Measurements from ENCODE around the gene KHNYN. TPM values are rescaled to one million over a fixed set of nuclear protein-coding genes. Genes with fewer than 3 reads are reported as not detected.

Gene KHNYN
- polyA plus RNA-seq, 3 donors = 41.0 to 42.4 (median 41.1) TPM

DNA sequence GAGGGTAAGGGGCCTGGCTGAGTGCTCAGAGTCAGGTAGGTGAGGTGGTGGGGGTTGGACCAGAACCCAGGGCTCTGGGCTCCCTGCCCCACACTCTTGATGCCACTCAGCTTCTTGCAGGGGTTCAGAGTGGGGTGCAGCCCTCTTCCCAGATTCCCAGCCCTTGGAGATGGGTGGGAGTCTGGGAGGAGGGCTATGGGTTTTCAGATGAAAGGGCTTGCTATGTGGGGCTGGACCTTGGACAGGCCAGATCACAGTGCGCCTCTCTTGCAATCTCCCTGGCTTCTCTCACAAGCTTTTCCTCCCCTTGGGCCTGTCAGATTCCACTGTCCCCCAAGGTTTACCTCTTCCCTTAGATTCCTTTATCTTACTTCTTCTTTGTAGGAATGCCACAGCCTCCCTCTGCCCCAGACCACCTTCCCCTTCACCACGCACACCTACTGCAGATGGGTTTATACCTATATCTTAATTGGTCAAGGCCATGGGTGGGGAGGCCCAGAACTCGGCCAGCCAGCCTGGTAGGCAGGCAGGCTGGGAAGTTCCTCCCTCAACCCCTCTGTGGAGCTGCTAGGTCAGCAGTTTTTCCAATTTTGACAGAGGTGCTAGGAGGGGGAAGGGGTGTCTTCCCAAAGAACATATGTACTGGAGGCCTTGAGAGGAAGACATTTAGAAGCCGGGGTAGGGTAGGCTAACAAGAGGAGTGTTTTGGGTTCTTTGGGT, 29.6 kb upstream of the KHNYN start:
- no peak for DNase-seq (ENCODE audit: low read depth in 3 of 3, low spot score in 2 of 3)

DNA sequence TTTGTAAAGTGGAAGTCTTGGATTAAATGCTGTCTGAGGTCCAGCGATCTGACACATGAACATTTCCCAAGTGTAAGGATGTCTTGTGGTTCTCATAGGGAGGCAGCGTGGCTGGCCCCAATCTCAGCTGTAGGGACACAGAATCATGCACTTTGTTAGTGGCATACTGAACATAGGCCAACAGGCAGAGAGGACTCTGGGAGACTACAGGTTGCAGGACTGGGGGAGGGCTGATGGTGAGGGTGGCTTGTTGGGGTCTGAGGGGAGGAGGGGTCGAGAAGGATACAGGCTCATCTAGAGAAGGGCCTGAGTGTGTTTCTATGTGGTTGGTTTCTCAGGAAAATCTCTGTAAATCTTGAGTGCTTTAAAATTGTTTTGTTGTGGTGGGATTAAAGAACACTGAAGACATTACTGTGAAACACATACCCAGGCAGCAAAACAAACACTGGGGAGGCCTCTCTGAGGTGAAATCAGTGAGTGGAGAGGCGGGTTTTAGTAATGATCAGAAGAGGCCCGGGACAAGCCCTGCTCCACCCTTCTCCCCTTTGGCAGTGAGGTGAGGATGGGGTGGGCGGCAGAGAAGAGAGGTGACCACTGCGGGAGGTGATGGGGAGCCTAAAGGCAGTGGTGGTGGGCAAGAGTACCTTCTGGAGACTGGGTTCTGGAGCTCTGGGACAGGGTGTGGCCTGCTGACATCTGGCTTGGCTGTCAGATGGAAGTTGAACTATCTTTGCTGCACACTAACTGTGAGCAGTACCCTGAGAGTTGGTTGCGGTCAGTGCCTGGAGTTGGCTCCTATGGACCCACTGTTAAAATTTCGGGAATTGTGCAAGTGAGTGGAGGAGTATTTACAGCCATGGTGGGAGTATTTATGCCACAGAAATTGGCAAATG, 27.7 kb upstream of the KHNYN start:
- DNase-seq (ENCODE audit: low read depth in 3 of 3, low spot score in 2 of 3) = no peak

DNA sequence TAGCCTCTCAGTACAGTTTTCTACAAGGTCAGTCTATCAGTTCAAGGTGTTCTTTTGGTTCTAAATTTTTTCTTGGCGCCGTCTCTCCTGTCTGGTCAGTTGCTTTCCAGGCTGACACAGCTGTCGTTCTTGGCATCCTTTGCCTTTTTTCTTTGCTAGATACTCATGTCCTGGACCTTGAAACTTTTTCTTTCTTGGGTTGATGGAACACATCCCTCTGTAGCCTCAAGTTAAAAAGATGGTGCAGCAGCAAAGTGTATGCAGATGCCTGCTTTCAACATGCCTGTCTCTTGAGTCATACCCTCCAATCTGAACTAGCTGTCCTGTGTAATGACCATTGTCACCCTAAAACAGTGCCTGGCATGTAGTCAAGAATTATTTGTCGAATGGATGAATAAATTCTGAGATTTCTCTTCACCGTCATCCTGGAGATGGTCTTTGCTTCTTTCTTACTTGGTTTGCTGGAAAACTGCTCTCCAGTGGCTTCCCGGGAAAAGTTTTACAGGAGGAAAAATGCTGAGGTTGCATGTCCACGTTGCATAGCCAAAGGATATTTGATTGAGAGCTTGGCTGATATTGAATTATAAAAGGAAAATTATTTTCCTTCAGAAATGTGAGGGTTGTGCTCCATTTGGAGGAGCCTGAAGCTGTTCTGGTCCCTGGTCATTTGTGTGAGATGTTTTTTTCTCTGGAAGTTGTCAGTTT, 26.3 kb upstream of the KHNYN start:
- DNase-seq (ENCODE audit: low read depth in 3 of 3, low spot score in 2 of 3) = no peak

DNA sequence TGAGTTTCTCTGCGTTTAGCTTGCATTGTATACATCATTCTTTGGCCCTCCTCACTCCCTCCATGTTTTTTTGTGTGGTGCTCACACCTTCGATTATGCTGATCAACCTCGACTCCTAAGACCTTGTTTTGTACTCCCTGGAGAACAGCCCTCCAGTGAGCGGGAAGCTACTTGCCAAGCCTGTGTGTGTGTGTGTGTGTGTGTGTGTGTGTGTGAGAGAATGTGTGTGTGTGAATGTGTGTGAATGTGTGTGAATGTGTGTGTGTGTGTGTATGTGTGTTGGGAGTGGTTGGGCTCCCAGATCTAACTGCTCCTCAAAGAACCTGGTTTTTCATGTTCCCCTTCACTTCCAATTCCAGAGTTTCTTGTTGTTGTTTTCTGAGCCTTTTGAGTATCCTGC, 24.9 kb upstream of the KHNYN start:
- no peak for DNase-seq (ENCODE audit: low read depth in 3 of 3, low spot score in 2 of 3)

DNA sequence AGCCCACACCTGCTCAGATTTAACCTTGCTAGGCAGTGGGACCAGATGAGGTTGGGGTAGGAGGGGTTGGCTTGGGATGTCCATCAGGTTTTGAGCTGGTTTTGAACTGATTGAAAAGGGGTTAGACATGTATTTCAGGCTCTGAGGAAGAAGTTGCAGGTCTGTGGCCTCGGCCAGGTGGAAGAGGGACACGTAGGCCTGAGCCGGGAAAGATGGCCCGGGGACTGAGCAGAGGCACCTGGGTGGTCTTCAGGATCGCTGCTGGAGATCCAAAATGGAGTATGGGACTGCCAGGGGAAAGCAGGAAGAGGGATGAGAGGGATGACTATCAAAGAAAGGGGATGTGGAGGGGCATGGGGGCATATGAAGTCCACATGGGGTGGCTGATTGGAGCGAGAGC, 23.3 kb upstream of the KHNYN start:
- DNase-seq (ENCODE audit: low read depth in 3 of 3, low spot score in 2 of 3) = no peak

DNA sequence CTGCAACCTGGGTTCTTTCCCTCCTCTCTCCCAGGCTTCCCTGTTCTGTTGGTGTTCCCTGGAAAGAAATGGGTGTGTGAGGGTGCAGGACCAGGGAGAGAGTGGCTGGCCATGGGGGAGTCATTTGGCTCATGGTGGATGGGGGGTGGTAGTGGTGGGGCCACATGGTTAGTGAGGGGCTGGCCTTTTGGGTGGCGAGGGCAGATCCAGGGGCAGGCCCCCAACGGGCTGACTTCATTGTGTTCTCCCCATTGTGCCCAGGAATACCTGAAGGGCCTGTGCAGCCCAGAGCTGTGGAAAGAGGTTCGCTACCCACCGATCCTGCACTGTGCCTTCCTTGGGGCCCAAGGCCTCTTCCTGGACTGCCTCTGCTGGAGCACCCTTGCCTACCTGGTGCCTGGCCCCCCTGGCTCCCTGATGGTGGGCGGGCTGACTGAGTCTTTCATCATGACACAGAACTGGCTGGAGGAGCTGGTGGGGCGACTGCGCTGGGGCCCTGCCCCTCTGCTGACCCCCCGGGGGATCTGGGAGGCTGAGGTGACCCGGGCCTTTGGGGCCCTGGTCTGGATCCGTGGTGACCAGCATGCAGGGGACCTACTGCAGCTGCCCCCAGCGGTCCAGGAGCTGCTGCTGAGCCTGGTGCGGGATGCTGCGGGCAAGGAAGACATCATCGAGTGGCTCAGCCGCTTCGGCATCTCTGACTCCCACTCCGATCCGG, 22.0 kb upstream of the KHNYN start:
- DNase-seq (ENCODE audit: low read depth in 3 of 3, low spot score in 2 of 3) = no peak

DNA sequence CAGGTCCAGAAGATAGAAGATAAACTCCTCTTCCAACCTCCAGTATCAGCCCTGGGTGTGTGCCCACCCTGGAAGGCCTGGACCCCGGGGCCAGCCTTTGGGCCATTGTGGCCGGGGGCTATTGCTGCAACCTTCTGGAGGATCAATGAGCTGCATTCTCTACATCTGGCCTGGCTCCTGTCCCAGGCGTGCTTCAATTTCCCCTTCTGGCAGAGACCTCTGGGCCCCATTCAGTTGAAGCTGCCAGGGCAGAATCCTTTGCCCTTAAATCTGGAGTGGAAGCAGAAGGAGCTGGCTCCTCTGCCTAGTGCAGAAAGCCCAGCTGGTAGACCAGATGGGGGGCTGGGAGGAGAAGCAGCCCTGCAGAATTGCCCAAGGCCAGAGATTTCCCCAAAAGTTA, 21.0 kb upstream of the KHNYN start:
- DNase-seq (ENCODE audit: low read depth in 3 of 3, low spot score in 2 of 3) = no peak

DNA sequence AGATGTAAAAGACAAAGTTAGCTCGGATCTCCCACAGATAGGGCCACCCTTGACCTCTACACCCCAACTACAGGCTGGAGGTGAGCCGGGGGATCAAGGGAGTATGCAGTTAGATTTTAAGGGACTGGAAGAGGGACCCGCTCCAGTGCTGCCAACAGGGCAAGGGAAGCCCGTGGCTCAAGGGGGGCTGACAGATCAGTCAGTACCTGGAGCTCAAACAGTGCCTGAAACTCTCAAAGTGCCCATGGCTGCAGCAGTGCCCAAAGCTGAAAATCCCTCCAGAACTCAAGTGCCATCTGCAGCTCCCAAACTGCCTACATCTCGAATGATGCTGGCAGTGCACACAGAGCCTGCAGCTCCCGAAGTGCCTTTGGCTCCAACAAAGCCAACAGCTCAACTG, 20.6 kb upstream of the KHNYN start:
- DNase-seq (ENCODE audit: low read depth in 3 of 3, low spot score in 2 of 3) = no peak

DNA sequence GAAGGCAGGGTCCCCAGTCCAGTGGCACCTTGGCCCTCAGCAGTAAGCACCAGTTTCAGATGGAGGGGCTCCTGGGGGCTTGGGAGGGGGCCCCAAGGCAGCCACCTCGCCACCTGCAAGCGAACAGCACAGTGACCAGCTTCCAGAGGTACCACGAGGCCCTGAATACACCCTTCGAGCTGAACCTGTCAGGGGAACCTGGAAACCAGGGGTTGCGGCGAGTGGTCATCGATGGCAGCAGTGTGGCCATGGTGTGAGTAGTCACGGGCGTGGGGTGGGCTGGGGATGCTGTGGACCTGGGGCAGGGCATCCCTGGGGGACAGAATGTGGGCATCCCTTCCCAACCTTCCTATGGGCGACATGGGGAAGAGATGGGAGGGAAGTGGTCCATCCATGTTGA, 19.8 kb upstream of the KHNYN start:
- DNase-seq (ENCODE audit: low read depth in 3 of 3, low spot score in 2 of 3) = no peak

DNA sequence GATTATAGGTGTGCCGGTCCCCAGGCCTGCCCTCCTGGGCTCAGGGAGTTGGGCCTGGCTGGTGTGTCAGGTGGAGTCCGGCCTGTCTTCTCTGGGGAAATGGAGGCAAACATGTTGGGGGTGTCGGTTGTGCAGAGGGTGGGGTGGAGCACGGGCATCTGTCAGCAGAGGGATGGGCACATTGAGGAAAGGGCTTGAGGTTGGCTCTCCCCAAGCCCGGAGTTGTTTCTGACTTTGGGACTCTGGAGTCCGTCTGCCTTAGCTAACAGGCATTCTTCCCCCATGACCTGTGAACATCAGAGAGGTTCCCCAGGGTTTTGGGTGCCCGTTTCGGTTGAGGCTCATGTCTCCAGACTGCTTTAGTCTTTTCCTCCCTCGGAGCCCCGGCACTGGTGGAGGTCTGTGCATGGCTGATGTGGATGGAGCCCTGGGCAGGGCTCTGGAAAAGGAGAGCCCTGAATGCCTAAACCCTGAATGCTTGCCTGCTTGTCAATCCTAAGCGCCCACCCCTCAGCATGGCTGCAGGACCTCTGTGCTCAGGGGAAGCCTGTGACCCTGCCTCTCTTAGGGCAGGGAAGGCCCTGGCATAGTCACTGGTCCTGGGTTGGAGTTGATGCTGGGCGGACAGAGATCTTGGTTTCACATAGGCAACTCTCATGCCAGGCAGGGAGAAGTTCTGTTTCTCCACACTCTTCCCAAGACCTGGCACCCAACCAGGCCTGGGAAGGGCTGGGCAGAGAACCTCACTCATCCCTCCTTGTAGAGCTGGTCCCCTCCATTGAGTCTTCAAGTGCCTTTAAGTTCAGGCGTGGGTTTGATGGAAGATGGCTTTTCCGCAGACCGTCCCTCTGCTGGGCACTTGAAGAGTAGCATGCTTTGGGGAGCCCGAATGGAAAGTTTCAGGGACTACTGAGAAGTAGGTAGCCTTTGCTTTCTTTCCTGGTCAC, 18.0 kb upstream of the KHNYN start:
- no peak for DNase-seq (ENCODE audit: low read depth in 3 of 3, low spot score in 2 of 3)

DNA sequence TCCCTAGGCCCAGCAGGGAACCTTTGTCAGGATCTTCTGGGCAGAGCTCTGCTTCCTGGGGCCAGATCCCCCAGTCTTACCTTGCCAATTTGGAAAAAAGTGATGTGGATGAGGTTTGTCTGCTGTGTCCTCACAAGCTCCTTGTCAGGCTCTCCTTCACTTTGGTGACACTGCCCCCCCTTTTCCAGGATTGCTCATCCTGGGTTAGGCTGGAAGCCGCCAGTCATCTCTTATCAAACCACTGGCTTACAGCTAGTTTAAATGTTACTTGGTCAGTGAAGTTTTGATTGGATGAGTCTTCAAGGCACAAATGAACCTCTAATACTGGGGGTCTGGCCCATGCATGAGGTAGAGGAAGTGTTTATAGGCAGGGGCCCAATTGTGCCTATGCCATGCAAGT, 15.7 kb upstream of the KHNYN start:
- no peak for DNase-seq (ENCODE audit: low read depth in 3 of 3, low spot score in 2 of 3)

DNA sequence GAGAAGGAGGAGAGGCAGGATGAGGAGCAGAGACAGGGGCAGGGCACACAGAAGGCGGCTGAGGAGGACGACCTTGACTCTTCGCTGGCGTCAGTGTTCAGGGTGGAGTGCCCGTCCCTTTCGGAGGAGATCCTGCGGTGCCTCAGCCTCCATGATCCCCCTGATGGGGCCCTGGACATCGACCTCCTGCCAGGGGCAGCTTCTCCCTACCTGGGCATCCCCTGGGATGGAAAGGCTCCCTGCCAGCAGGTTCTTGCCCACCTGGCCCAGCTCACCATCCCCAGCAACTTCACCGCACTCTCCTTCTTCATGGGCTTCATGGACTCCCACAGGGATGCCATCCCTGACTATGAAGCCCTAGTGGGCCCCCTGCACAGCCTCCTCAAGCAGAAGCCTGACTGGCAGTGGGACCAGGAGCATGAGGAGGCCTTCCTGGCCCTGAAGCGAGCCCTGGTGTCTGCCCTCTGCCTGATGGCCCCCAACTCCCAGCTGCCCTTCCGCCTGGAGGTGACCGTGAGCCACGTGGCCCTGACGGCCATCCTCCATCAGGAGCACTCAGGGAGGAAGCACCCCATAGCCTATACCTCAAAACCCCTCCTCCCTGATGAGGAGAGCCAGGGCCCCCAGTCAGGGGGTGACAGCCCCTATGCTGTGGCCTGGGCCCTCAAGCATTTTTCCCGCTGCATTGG, 14.9 kb upstream of the KHNYN start:
- DNase-seq (ENCODE audit: low read depth in 3 of 3, low spot score in 2 of 3) = no peak

DNA sequence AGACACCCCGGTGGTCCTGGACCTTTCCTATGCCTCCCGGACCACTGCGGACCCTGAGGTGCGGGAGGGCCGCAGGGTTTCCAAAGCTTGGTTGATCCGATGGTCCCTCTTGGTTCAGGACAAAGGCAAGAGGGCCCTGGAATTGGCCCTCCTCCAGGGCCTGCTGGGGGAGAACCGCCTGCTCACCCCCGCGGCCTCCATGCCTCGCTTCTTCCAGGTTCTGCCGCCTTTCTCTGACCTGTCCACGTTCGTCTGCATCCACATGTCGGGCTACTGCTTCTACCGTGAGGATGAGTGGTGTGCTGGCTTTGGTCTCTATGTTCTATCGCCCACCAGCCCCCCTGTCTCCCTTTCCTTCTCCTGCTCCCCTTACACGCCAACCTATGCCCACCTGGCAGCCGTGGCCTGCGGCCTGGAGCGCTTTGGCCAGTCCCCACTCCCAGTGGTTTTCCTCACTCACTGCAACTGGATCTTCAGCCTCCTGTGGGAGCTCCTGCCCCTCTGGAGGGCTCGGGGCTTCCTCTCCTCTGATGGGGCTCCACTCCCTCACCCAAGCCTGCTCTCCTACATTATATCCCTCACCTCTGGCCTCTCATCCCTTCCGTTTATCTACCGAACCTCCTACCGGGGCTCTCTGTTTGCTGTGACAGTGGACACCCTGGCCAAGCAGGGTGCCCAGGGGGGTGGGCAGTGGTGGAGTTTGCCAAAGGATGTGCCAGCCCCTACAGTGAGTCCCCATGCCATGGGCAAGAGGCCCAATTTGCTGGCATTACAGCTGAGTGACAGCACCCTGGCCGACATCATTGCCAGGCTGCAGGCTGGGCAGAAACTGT, 14.1 kb upstream of the KHNYN start:
- no peak for DNase-seq (ENCODE audit: low read depth in 3 of 3, low spot score in 2 of 3)

DNA sequence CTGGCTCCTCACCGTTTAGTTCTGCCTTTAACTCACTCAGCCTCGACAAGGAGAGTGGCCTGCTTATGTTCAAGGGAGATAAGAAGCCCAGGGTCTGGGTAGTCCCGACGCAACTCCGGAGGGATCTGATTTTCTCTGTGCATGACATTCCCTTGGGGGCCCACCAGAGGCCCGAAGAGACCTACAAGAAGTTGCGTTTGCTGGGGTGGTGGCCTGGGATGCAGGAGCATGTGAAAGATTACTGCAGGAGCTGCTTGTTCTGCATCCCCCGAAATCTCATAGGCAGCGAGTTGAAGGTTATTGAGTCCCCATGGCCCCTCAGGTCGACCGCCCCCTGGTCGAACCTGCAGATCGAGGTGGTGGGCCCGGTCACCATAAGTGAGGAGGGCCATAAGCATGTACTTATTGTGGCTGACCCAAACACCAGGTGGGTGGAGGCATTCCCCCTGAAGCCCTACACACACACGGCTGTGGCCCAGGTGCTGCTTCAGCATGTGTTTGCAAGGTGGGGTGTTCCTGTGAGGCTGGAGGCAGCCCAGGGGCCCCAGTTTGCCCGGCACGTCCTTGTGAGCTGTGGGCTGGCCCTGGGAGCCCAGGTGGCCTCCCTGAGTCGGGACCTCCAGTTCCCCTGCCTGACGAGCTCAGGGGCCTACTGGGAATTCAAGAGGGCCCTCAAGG, 13.4 kb upstream of the KHNYN start:
- no peak for DNase-seq (ENCODE audit: low read depth in 3 of 3, low spot score in 2 of 3)

DNA sequence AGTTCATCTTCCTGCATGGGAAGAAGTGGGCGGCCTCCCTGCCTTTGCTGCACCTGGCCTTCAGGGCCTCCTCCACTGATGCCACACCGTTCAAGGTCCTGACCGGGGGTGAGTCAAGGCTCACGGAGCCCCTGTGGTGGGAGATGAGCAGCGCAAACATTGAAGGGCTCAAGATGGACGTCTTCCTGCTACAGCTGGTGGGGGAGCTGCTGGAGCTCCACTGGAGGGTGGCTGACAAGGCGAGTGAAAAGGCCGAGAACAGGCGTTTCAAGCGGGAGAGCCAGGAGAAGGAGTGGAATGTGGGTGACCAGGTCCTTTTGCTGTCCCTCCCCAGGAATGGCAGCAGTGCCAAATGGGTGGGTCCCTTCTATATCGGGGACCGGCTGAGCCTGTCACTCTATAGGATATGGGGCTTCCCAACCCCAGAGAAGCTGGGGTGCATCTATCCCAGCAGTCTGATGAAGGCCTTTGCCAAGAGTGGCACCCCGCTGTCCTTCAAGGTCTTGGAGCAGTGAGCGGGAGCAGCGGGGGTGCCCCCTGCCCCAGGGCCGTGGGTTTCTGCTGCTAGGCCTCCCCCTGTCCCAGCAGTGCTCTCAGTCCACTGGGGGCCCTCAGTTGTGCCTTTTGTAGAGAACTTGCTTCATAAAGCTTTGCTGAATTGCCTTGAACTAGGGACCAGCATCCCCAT, 12.7 kb upstream of the KHNYN start:
- DNase-seq (ENCODE audit: low read depth in 3 of 3, low spot score in 2 of 3) = no peak

DNA sequence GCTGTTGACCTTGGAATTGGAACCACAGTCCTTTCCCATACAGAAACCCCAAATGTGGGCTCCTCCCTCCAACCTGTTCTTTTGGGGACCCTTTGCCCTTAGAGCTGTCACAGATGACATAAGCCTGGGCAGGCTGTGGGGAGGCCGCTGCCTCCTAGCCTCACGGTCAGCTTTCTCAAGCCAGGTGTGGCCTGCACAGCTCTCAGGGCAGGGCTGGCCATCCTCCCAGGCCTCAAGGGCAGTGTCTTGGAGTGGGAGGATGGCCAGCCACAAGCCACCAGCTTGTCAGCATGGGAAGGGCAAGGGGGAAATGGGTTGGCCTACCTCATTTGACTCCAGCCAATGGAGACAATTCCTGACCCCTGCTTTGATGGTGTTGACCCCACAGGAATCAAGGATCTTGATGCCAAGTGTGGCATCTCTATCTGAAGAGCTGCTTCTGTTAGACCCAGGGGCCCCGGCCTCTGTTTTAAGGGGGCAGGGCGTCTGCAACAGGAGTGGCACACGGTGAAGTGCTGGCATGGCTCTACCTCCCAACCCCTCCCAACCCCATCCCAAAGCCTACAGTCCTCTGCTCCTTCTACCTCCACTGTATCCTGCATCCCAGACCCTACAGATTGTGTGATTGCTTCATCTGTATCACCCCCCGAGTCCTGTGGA, 11.8 kb upstream of the KHNYN start:
- no peak for DNase-seq (ENCODE audit: low read depth in 3 of 3, low spot score in 2 of 3)

DNA sequence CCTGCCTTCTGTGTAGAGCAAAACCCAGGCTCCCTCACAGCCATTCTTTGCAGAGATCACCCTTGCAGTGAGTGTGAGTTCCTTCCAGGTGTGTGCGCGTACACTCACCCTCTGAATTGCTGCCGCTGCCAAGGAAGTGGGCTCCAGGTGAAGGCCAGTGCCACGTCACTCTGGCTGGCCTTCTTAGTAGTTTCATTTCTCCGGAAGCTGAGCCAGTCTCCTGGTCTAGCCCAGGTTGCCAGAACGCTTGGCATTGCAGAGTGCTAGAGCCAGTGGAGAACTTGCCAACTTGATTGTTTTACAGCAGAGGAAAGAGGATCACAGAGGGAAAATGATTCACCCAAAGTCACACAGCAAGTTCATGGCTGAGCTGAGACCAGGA, 11.3 kb upstream of the KHNYN start:
- DNase-seq (ENCODE audit: low read depth in 3 of 3, low spot score in 2 of 3) = no peak

Data from right renal cortex interstitium (tissue), 3 donors.